ENCODE data around the gene CCDC7. TPM values are rescaled to one million over a fixed set of nuclear protein-coding genes. Genes with fewer than 3 reads are reported as not detected.
A peak's percentile ranks its signal among the peaks of the same experiment; 100 is the strongest.
"Not testable (repeated sequence)": the region's sequence is repeated elsewhere in the genome, so short reads cannot be mapped to it uniquely, and the experiment has no call there.

CCDC7 gene
- total RNA-seq (10 to 100 TPM; 69.4 to 72.9 TPM), total RNA-seq (7.7 to 134 (median 76.7) reads per million in 172 experiments)
- polyA plus RNA-seq (2013, experiment 1 of 2) = 6.9 TPM
- 9.3 TPM for polyA plus RNA-seq (2013, experiment 2 of 2)

- Histone ChIP-seq H3K4me1 (ENCODE audit: insufficient read depth, low read length) (peaks cover 8% of the 10 kb centered on the region), H3K4me3 (ENCODE audit: low read length) (peak within 1 kb of the TSS; percentile 96), H3K9me3 (ENCODE audit: control insufficient read depth in 1 of 2, insufficient read depth in 1 of 2, low read length in 2 of 2) (no peaks in the 10 kb centered on the region), H3K36me3 (ENCODE audit: insufficient read depth, low read length) (no peaks in the 10 kb centered on the region), H3K27me3 (ENCODE audit: control insufficient read depth in 1 of 2, insufficient read depth in 2 of 2, low read length in 2 of 2) (no peaks in the 10 kb centered on the region), H3K27ac (ENCODE audit: low read depth in 1 of 2, low read length in 2 of 2) (peak within 1 kb of the TSS; percentile 92 to 95)
- ChIA-PET POLR2A (interaction anchor here (0.7 to 3.5 kb wide), 30 partner anchors 8 to 1414 kb away, joined by 3 to 109 read pairs (median 4); partner anchors contain the start of gene ZNF438), CTCF (interaction anchor here (0.8 to 2.4 kb wide), 9 partner anchors 11 to 710 kb away, joined by 3 to 17 read pairs (median 3); no protein-coding TSS in a partner anchor)
- Mint-ChIP-seq H3K36me3 (ENCODE audit: low read depth) (peaks cover 16% of the 10 kb centered on the region), H3K27ac (peak within 1 kb of the TSS; percentile 97), H3K9me3 (no peaks in the 10 kb centered on the region), H3K4me3 (peak within 1 kb of the TSS; percentile 94), H3K4me1 (ENCODE audit: low read depth) (peaks cover 33% of the 10 kb centered on the region), H3K27me3 (no peaks in the 10 kb centered on the region)
- intact Hi-C loops (cut with DNase I, micrococcal nuclease) = loop anchor here (1.0 to 10.0 kb wide), 10 partner anchors 13 to 1414 kb away; partner anchors contain the start of genes ARHGAP12 (in 1 of the 2), KIF5B (in 1 of the 2) and ZNF438 (in 1 of the 2)
- peak; percentile 95 for ATAC-seq (ENCODE audit: poor library complexity)
- TF ChIP-seq, protein P1, sequence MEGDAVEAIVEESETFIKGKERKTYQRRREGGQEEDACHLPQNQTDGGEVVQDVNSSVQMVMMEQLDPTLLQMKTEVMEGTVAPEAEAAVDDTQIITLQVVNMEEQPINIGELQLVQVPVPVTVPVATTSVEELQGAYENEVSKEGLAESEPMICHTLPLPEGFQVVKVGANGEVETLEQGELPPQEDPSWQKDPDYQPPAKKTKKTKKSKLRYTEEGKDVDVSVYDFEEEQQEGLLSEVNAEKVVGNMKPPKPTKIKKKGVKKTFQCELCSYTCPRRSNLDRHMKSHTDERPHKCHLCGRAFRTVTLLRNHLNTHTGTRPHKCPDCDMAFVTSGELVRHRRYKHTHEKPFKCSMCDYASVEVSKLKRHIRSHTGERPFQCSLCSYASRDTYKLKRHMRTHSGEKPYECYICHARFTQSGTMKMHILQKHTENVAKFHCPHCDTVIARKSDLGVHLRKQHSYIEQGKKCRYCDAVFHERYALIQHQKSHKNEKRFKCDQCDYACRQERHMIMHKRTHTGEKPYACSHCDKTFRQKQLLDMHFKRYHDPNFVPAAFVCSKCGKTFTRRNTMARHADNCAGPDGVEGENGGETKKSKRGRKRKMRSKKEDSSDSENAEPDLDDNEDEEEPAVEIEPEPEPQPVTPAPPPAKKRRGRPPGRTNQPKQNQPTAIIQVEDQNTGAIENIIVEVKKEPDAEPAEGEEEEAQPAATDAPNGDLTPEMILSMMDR (IDR thresholded peaks at IDR 0.05) = peak; percentile 64
- peak; percentile 74 to 96 (median 82) for DNase-seq
Observed at GRCh38 chr10:32445740-32446535, at the start of gene CCDC7. TSS of gene CCDC7 (plus strand) at chr10:32446140. CDS start at chr10:32451643, 5,503 bp downstream.

DNA sequence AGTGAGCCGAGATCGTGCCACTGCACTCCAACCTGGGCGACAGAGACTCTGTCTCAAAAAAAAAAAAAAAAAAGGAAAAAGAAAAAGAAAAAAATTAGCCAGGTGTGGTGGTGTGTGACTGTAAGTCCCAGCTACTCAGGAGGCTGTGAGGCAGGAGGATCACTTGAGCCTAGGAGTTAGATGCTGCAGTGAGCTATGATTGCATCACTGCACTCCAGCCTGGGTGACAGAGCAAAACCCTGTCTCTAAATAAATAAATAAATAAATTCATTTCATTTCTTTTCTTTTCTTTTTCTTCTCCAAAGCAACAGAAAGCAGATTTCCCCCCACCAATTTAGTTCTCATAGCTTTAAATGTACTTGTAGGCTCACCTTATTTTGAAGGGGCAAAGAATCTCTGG is 48.8 kb upstream of the CCDC7 start:
- H3K9me3 ChIP-seq (ENCODE audit: control insufficient read depth in 1 of 2, insufficient read depth in 1 of 2, low read length in 2 of 2); H3K36me3 Mint-ChIP-seq (ENCODE audit: low read depth); H3K36me3 ChIP-seq (ENCODE audit: insufficient read depth, low read length); H3K27me3 Mint-ChIP-seq; H3K27ac Mint-ChIP-seq; CTCF ChIA-PET; H3K4me3 ChIP-seq (ENCODE audit: low read length); H3K4me1 Mint-ChIP-seq (ENCODE audit: low read depth); intact Hi-C loops (cut with DNase I, micrococcal nuclease); H3K9me3 Mint-ChIP-seq; H3K4me3 Mint-ChIP-seq; H3K27ac ChIP-seq (ENCODE audit: low read depth in 1 of 2, low read length in 2 of 2); H3K4me1 ChIP-seq (ENCODE audit: insufficient read depth, low read length); DNase-seq; ATAC-seq (ENCODE audit: poor library complexity); H3K27me3 ChIP-seq (ENCODE audit: control insufficient read depth in 1 of 2, insufficient read depth in 2 of 2, low read length in 2 of 2); POLR2A ChIA-PET: not testable (repeated sequence)

DNA sequence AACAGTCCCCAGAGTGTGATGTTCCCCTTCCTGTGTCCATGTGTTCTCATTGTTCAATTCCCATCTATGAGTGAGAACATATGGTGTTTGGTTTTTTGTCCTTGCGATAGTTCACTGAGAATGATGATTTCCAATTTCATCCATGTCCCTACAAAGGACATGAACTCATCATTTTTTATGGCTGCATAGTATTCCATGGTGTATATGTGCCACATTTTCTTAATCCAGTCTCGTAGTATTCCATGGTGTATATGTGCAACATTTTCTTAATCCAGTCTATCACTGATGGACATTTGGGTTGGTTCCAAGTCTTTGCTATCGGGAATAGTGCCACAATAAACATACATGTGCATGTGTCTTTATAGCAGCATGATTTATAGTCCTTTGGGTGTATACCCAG is 46.2 kb upstream of the CCDC7 start:
- DNase-seq; POLR2A ChIA-PET; H3K4me1 ChIP-seq (ENCODE audit: insufficient read depth, low read length); CTCF ChIA-PET; H3K9me3 ChIP-seq (ENCODE audit: control insufficient read depth in 1 of 2, insufficient read depth in 1 of 2, low read length in 2 of 2); H3K27me3 Mint-ChIP-seq; H3K36me3 ChIP-seq (ENCODE audit: insufficient read depth, low read length); H3K27ac Mint-ChIP-seq; H3K4me3 Mint-ChIP-seq; H3K27me3 ChIP-seq (ENCODE audit: control insufficient read depth in 1 of 2, insufficient read depth in 2 of 2, low read length in 2 of 2); ATAC-seq (ENCODE audit: poor library complexity); H3K27ac ChIP-seq (ENCODE audit: low read depth in 1 of 2, low read length in 2 of 2); H3K4me1 Mint-ChIP-seq (ENCODE audit: low read depth); H3K36me3 Mint-ChIP-seq (ENCODE audit: low read depth); intact Hi-C loops (cut with DNase I, micrococcal nuclease); H3K9me3 Mint-ChIP-seq; H3K4me3 ChIP-seq (ENCODE audit: low read length): not testable (repeated sequence)

- Histone ChIP-seq H3K4me3 (ENCODE audit: low read length) (no peak overlapping the region), H3K4me1 (ENCODE audit: insufficient read depth, low read length) (no peaks in the 10 kb centered on the region), H3K27ac (ENCODE audit: low read depth in 1 of 2, low read length in 2 of 2) (no peak overlapping the region), H3K36me3 (ENCODE audit: insufficient read depth, low read length) (no peaks in the 10 kb centered on the region), H3K27me3 (ENCODE audit: control insufficient read depth in 1 of 2, insufficient read depth in 2 of 2, low read length in 2 of 2) (no peaks in the 10 kb centered on the region), H3K9me3 (ENCODE audit: control insufficient read depth in 1 of 2, insufficient read depth in 1 of 2, low read length in 2 of 2) (no peaks in the 10 kb centered on the region)
- H3K4me1 Mint-ChIP-seq (ENCODE audit: low read depth) = no peaks in the 10 kb centered on the region
- no peak overlapping the region for H3K4me3 Mint-ChIP-seq
- ATAC-seq (ENCODE audit: poor library complexity) (no peak), DNase-seq (no peak)
- no peak overlapping the region for H3K27ac Mint-ChIP-seq
- no peaks in the 10 kb centered on the region for H3K27me3 Mint-ChIP-seq
- CTCF ChIA-PET = interaction anchor here (0.7 kb wide), 1 partner anchor 385 kb away, joined by 4 read pairs; no protein-coding TSS in a partner anchor
- no peaks in the 10 kb centered on the region for H3K9me3 Mint-ChIP-seq
- H3K36me3 Mint-ChIP-seq (ENCODE audit: low read depth) = no peaks in the 10 kb centered on the region
- intact Hi-C loops (cut with DNase I, micrococcal nuclease) = no loop called here
- POLR2A ChIA-PET = no interaction called here
- TF ChIP-seq, protein P1 (IDR thresholded peaks at IDR 0.05) = no peak
Observed at GRCh38 chr10:32400961-32401360, 45.0 kb upstream of the CCDC7 start.
